RWPE1 (cell line): ENCODE data around the gene PEX11B.
A peak's percentile ranks its signal among the peaks of the same experiment; 100 is the strongest.

Source experiments
- CTCF ChIA-PET: fragments of 350-600 bp; sonication (Branson Sonifier 250); formaldehyde crosslinking; extraction: SDS; loops from one replicate; lab custom pipeline; 2021; lab: Yijun Ruan, JAX
- POLR2A ChIA-PET: fragments of 400-600 bp; formaldehyde crosslinking; extraction: SDS; loops from one replicate; lab custom pipeline; 2020; ENCODE audit warnings: antibody characterized with exemption; ENCODE audit not compliant: low non-redundant PET; lab: Yijun Ruan, JAX
- DNase-seq: peaks from one replicate; pipeline ENCODE4 v3.0.0; 2012; ENCODE audit warnings: low spot score
- H3K27ac ChIP-seq: fragments of 450-650 bp; 2 replicates; pipeline ENCODE4 v1.5.1; 2017
- TF ChIP-seq, protein P1 (sequence below): fragments of 450-650 bp; conservative IDR thresholded peaks from 2 replicates; pipeline ENCODE4 v1.5.1; 2017; ENCODE audit warnings: low read depth, mild to moderate bottlenecking

PEX11B gene

DNA sequence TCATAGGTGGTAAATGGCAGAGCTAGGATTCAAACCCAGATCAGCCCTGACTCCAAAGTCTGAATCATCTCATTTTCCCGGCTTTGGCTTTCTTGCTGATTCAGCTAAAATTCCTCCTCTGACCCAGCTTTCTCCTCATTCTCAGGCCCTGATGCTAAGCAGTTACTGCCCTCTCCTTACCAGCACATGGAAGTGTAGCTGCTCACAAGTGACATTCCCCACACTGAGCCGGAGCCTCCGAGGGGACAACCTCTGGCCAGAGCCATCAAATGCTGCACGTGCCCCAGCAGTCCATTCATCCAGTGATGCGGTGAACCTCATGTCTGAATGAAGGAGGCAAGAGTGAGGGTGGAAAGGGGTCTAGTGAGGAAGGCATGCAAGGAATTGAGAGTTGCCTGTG lies 19.8 kb downstream of the PEX11B start:
- H3K27ac ChIP-seq = peak overlapping the region; percentile 2; the same call in 1 of the 2 replicates
- TF ChIP-seq, protein P1, sequence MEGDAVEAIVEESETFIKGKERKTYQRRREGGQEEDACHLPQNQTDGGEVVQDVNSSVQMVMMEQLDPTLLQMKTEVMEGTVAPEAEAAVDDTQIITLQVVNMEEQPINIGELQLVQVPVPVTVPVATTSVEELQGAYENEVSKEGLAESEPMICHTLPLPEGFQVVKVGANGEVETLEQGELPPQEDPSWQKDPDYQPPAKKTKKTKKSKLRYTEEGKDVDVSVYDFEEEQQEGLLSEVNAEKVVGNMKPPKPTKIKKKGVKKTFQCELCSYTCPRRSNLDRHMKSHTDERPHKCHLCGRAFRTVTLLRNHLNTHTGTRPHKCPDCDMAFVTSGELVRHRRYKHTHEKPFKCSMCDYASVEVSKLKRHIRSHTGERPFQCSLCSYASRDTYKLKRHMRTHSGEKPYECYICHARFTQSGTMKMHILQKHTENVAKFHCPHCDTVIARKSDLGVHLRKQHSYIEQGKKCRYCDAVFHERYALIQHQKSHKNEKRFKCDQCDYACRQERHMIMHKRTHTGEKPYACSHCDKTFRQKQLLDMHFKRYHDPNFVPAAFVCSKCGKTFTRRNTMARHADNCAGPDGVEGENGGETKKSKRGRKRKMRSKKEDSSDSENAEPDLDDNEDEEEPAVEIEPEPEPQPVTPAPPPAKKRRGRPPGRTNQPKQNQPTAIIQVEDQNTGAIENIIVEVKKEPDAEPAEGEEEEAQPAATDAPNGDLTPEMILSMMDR = no peak
- no peak for DNase-seq
- ChIA-PET POLR2A (no interaction called here), CTCF (interaction anchor here (0.6 to 0.7 kb wide), 2 partner anchors 28 to 53 kb away, joined by 3 read pairs; partner anchors contain the start of genes NUDT17 and RBM8A)

DNA sequence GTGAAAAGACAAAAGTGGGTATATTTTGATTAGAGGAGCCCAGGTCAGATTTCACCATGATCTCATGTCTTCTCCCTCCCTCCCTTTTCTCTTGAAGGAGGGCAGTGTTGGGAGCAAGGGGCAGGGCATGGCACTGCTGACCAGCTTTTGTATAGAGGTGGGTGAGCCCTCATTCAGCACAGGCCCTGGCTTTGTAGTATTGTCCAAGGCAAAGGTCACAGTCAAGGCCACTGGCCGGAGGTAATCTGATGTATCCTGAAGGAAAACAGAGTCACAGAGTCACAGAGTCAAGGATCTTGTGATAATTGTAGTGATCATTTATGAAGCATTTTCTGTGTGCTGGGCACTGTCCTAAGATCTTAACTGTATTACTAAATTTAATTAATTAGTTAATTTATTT lies 20.5 kb downstream of the PEX11B start:
- no peak overlapping the region; the same call in 1 of the 2 replicates for H3K27ac ChIP-seq
- TF ChIP-seq, protein P1 = no peak
- POLR2A ChIA-PET = no interaction called here
- no peak for DNase-seq
- CTCF ChIA-PET = no interaction called here

DNA sequence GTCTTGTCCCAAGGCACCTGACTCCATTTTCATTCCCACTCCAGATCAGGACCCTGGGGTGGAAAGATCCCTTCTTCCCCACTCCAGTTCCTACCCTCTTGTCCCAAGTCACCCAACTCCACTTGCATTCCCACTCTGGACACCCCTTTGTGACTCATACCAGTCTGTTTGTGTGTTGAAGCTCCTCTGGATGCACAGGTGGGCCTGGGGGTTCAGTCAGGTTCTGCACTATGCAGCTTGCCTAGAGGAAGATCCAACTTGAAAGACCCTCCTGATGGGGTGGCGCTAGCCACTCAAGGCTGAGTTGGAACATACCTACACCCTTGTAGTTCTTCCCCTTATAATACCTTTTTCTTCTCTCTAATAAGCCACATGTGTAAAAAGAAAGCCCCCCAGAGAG lies 23.0 kb downstream of the PEX11B start:
- ChIA-PET CTCF (interaction anchor here (0.7 to 1.2 kb wide), 2 partner anchors 13 to 14 kb away, joined by 3 to 5 read pairs; partner anchors contain the start of gene ITGA10), POLR2A (no interaction called here)
- DNase-seq = no peak
- no peak overlapping the region for H3K27ac ChIP-seq
- TF ChIP-seq, protein P1 = no peak

DNA sequence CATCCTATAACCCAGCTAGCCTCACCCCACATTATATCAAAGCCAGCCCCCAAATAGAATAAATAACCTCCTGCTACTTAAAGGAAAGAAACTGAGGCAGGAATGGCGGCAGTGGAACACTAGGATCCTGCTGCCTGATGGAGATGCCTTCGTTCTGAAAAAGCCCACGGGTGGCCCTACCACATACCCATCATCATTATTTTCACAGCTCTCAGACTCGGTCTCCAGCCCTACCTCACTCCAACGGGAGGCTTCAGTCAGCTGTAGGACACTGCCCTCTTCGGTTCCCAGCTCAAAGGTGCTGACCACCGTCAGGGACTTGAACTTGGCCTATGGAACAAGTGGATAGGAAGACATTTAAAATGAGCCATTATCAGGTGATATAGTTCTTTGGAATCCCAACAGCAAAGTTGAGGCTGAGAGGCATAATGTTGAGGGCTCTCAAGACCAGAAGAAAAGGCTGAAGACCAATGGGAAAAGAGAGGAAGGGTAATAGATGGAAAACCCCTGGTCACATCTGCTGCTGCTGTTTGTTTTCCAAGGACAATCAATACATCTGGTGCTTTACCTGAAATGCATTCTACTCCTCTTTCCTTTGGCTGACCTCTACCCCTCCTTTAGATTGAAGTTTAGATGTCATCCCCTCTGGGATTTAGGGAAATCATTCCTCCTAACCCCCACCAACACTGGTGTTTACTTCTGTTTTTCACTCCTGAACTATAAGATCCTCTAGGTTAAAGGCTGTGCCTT lies 25.0 kb downstream of the PEX11B start:
- DNase-seq = no peak
- ChIA-PET POLR2A (no interaction called here), CTCF (interaction anchor here (1.4 to 2.6 kb wide), 5 partner anchors 16 to 121 kb away, joined by 3 to 19 read pairs (median 10); partner anchors contain the start of genes ITGA10, NUDT17 and PIAS3)
- H3K27ac ChIP-seq = peak overlapping the region; percentile 99
- TF ChIP-seq, protein P1 = no peak

DNA sequence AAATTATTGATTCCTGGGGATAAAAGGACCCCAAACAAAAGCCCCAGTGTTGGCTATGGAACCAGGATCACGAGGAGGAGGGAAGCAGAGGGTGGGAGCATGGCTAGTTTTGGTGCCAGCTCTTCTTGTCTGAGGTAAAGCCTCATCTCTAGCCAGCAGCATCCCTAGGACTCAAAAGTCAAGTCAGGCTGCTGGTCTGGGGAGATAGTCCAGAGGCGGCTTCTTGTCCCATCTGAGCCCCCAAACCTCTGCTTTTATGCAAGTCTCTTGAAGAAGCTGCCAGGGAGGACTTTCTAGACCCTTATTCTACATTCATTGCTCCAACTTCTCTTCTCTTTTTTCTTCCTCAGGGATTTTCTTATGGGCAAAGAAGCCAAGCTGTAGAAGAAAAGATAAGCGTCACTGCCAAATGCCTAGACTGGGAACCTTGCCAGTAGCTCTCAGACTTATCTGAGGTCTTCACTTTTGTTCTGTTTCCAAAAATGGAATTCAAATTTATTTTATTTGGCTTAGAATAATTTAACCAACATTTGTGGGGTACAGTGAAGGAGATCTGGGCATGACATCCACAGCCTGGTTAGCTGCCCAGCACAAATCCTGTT lies 25.9 kb downstream of the PEX11B start:
- POLR2A ChIA-PET = no interaction called here
- DNase-seq = no peak
- peak overlapping the region; percentile 99 for H3K27ac ChIP-seq
- CTCF ChIA-PET = interaction anchor here (0.6 to 2.6 kb wide), 22 partner anchors 9 to 147 kb away, joined by 3 to 27 read pairs (median 6); partner anchors contain the start of genes ITGA10, NUDT17, PIAS3 and RBM8A
- TF ChIP-seq, protein P1 = no peak

DNA sequence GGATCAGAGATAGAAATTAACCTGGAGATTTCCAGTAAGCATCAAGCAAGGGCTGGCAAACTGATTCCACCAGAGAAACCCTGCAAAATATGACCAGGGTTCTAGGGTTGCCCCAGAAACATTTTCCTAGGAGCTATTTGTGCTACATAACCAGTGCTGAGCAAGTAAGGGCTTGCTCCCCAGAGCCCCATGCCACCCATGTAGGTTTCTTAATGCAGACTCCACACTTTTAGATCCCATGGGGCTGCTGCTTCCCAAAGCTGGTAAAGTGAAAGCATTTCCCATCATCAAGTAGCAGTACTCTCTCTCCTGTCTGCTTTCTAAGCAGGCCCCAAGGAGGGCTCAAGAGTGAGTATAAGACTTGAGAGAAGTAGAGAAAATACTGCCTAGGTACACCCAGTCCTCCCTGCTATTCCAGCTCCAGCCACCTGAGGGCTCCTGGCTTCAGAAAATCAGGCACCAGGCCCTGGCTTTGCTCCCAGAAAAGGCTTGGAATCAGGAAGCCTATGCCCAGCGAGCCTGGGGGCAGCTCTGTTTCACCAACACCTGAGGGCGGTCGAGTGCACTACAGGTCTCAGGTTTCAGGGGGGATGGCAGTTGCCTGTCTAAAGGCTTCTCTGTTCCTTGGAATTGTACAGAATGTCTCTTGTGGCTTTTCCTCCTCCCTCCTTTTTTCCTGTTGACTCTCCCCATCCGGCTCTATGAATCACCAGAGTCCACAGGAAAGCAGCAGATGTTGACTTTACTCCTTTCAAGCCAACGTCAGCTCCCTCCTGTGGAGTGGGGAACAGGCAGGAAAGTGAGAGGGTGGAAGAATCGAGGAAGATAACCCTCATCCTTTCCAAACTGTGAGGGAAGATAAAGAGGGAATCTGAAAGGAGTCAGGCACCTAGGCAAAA lies 26.7 kb downstream of the PEX11B start:
- peak overlapping the region; percentile 99 for H3K27ac ChIP-seq
- ChIA-PET CTCF (interaction anchor here (0.6 to 2.6 kb wide), 26 partner anchors 8 to 147 kb away, joined by 3 to 27 read pairs (median 5); partner anchors contain the start of genes ITGA10, NUDT17, PIAS3 and RBM8A), POLR2A (no interaction called here)
- TF ChIP-seq, protein P1 = peak; percentile 99
- peak; percentile 98 for DNase-seq
